GM12878 (cell line): ENCODE data around the gene NFATC1. TPM values are rescaled to one million over a fixed set of nuclear protein-coding genes. Genes with fewer than 3 reads are reported as not detected.

ENCODE experiments used
- ATAC-seq: fragments of 200-7000 bp; cut with Tn5 transposase; 3 replicates; pipeline ENCODE4 v1.9.1; 2020; ENCODE audit warnings: mild to moderate bottlenecking, moderate library complexity
- BruUV-seq: library from RNA; stranded (reverse); fragments of 400-500 nt; replicated peaks from 2 replicates; lab custom pipeline; 2021; lab: Mats Ljungman, UMichigan
- CTCF ChIA-PET: fragments of 300-600 bp; sonication (Branson Sonifier 250); formaldehyde crosslinking; extraction: SDS; loops from one replicate; lab custom pipeline; 2021; ENCODE audit warnings: inconsistent platforms; lab: Yijun Ruan, JAX
- POLR2A ChIA-PET: fragments of 350-600 bp; formaldehyde crosslinking; extraction: SDS; loops from one replicate; lab custom pipeline; 2021; ENCODE audit warnings: inconsistent platforms; lab: Charles Lee
- RAD21 ChIA-PET: fragments of 300-600 bp; sonication (Branson Sonifier 250); formaldehyde crosslinking; loops from one replicate; lab custom pipeline; 2023; ENCODE audit warnings: antibody characterized with exemption; ENCODE audit not compliant: unreplicated experiment; lab: Charles Lee
- SMC1A ChIA-PET: fragments of 300-600 bp; sonication (Branson Sonifier 250); formaldehyde crosslinking; loops from one replicate; lab custom pipeline; 2023; ENCODE audit not compliant: unreplicated experiment, uncharacterized antibody; lab: Charles Lee
- DNase-seq: peaks from one replicate; pipeline ENCODE4 v3.0.0-alpha.2; 2011; ENCODE audit warnings: low read depth, low spot score
- FAIRE-seq: peaks from 3 replicates; lab custom pipeline; 2011; peaks lifted over from hg19 to GRCh38; lab: Jason Lieb, UNC
- H2AFZ ChIP-seq: 2 replicates; pipeline ENCODE4 v1.6.0; 2011; ENCODE audit warnings: low read depth, low read length, control low read depth; ENCODE audit not compliant: control insufficient read depth
- H3K27ac ChIP-seq: 2 replicates; pipeline ENCODE4 v1.5.1; 2011; ENCODE audit warnings: control low read depth; ENCODE audit not compliant: control insufficient read depth, insufficient read depth
- H3K27me3 ChIP-seq, 2 experiments: replicated peaks in 1 of 2; 2 replicates each; pipeline versions ENCODE4 v1.6.0 to v1.6.1; 2011; ENCODE audit warnings: low read length in 1 of 2; ENCODE audit not compliant: control insufficient read depth in 2 of 2, insufficient read depth in 2 of 2
- H3K36me3 ChIP-seq, 2 experiments: 2 replicates each; pipeline ENCODE4 v1.5.1; 2011; ENCODE audit warnings: low read length in 1 of 2; ENCODE audit not compliant: control insufficient read depth in 2 of 2, insufficient read depth in 2 of 2
- H3K4me1 ChIP-seq: 2 replicates; pipeline ENCODE4 v1.6.1; 2011; ENCODE audit warnings: mild to moderate bottlenecking, low read length, moderate library complexity, mixed read lengths; ENCODE audit not compliant: control insufficient read depth, insufficient read depth
- H3K4me2 ChIP-seq: 2 replicates; pipeline ENCODE4 v1.6.0; 2011; ENCODE audit warnings: control low read depth; ENCODE audit not compliant: control insufficient read depth, insufficient read depth
- H3K4me3 ChIP-seq: fragments of 200-600 bp; sonication (generic); 2 replicates; pipeline ENCODE4 v1.5.1; 2016
- H3K79me2 ChIP-seq: 2 replicates; pipeline ENCODE4 v1.6.0; 2011; ENCODE audit warnings: low read length; ENCODE audit not compliant: control insufficient read depth, insufficient read depth
- H3K9ac ChIP-seq: 2 replicates; pipeline ENCODE4 v1.8.0; 2011; ENCODE audit warnings: low read length, control low read depth, mixed read lengths; ENCODE audit not compliant: control insufficient read depth, insufficient read depth
- H3K9me3 ChIP-seq: replicated peaks from 3 replicates; pipeline ENCODE4 v1.5.1; 2011; ENCODE audit warnings: mild to moderate bottlenecking, low read length; ENCODE audit not compliant: control insufficient read depth, insufficient read depth
- H4K20me1 ChIP-seq: 2 replicates; pipeline ENCODE4 v1.6.0; 2011; ENCODE audit not compliant: control insufficient read depth, insufficient read depth
- BHLHE40 ChIP-seq, 2 experiments: fragments of 450-650 bp in 1 of 2; IDR thresholded peaks; 2 replicates each; pipeline ENCODE4 v1.6.1; 2011 to 2017; ENCODE audit warnings: low read depth in 2 of 2, borderline replicate concordance in 1 of 2, improper control_type of control experiment in 1 of 2, low read length in 1 of 2, mild to moderate bottlenecking in 1 of 2
- CBX5 ChIP-seq: sonication (generic); IDR thresholded peaks from 2 replicates; pipeline ENCODE4 v1.6.1; 2016; ENCODE audit warnings: low read depth, moderate library complexity, mild to moderate bottlenecking, inconsistent platforms
- FOXK2 ChIP-seq: fragments of 450-650 bp; IDR thresholded peaks from 2 replicates; pipeline ENCODE4 v1.6.1; 2017; ENCODE audit warnings: mild to moderate bottlenecking, moderate library complexity
- NR2F1 ChIP-seq: fragments of 450-650 bp; conservative IDR thresholded peaks from 2 replicates; pipeline ENCODE4 v1.6.1; 2017; ENCODE audit warnings: mild to moderate bottlenecking
- RB1 ChIP-seq: fragments of 450-650 bp; formaldehyde crosslinking; IDR thresholded peaks from 2 replicates; pipeline ENCODE4 v1.6.1; 2017; ENCODE audit warnings: mild to moderate bottlenecking, borderline replicate concordance
- SIN3A ChIP-seq: IDR thresholded peaks from 2 replicates; pipeline ENCODE4 v1.6.1; 2012; ENCODE audit warnings: low read depth, low read length, improper control_type of control experiment
- TCF3 ChIP-seq: IDR thresholded peaks from 2 replicates; pipeline ENCODE4 v1.6.1; 2012; ENCODE audit warnings: low read depth, mild to moderate bottlenecking, low read length, borderline replicate concordance; ENCODE audit not compliant: insufficient read depth
- WRNIP1 ChIP-seq: IDR thresholded peaks from 2 replicates; pipeline ENCODE4 v1.6.1; 2011; ENCODE audit warnings: low read depth, low read length, improper control_type of control experiment, borderline replicate concordance
- ZNF622 ChIP-seq: fragments of 450-650 bp; IDR thresholded peaks from 2 replicates; pipeline ENCODE4 v1.6.1; 2017; ENCODE audit warnings: mild to moderate bottlenecking, inconsistent platforms
- WGBS: methylation state at CpG from one replicate; pipeline ENCODE4 v1.1.6; 2016; ENCODE audit warnings: low lambda C conversion rate; ENCODE audit not compliant: insufficient replicate concordance, insufficient coverage; ENCODE audit errors: missing lambda C conversion rate; 5-methylcytosine and 5-hydroxymethylcytosine counted together
- in situ Hi-C: fragments of 300-500 bp; cut with MboI; formaldehyde crosslinking; loops from 9 replicates; pipeline ENCODE4 v1.14.3; 2018; ENCODE audit warnings: mixed read lengths
- intact Hi-C: fragments of 100-400 bp; cut with micrococcal nuclease; formaldehyde crosslinking; loops from one replicate; pipeline ENCODE4 v1.14.2; 2022; ENCODE audit not compliant: unreplicated experiment
- polyA plus RNA-seq, 11 experiments: library from polyadenylated mRNA; depleted of rRNA in 4 of 11; unstranded in 6 of 11; stranded (reverse) in 5 of 11; fragments of >200 nt; fragmentation: Nextera tagmentation in 4 of 11; fragmentation: Illumina TruSeq in 1 of 11; extraction: Ambion mirVana in 4 of 11; extraction: Trizol in 1 of 11; gene quantifications; 1 replicate in 1 of 11; 2 replicates in 10 of 11; pipeline versions ENCODE4 v1.2.1 to v1.2.3, GENCODE V29; 2011 to 2016; ENCODE audit warnings: inconsistent platforms in 2 of 11, missing spikeins in 2 of 11, low read depth in 1 of 11
- total RNA-seq, 4 experiments: library from RNA; depleted of rRNA in 3 of 4; stranded (reverse); fragments of >200 nt in 3 of 4; fragmentation: Illumina TruSeq in 1 of 4; extraction: Trizol in 1 of 4; gene quantifications; 2 replicates each; pipeline versions ENCODE4 v1.2.1 to v1.2.3, GENCODE V29; 2013 to 2021
- TF ChIP-seq, protein P1 (sequence below): IDR thresholded peaks from 2 replicates; pipeline ENCODE4 v1.6.1; 2012; ENCODE audit warnings: mild to moderate bottlenecking, low read depth, low read length
- TF ChIP-seq, protein P2 (sequence below): fragments of 450-650 bp; IDR thresholded peaks from 2 replicates; pipeline ENCODE4 v1.6.1; 2016; ENCODE audit warnings: mild to moderate bottlenecking

Gene NFATC1
- total and polyA plus RNA-seq, 10 of the 15 experiments (the other 5 are each of a cell fraction or from before 2014, with no cell fraction given) = 0.84 to 20.8 (median 5.1) TPM

DNA sequence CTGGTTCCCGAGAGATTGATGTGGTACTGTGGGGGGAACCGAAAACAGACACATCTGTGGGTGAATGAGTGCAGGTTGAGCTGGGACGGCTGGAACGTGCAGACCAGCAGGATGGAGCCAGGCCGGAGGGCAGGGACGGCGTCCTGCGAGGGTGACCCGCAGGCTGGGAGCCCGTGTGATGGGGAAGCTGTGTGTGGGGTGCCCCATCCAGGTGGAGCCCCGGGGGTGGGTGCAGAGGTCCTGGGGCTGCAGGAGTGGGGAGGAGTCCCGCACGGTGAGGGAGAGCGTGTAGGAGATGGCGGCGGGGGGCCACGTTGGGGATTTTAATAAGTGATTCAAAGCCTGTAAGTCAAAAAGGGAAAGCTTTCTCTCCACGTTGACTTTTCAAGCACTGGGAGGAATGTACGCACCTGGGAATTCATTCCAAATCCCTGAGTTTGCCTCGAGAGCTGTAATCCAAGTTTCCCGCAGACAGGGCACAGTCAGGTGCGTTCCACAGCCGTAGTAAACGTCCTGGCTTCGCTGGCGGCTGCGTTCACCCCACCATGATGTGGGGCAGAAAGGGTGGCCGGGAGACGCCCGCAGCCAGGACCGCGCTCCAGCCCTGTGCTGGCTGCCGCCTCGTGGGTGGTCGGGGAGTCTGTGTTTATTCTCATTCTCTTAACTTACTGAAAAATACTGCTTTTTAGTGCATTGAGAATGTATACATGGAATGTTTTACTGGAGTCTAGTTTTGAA is 54.0 kb downstream of the NFATC1 start:
- H3K4me3 ChIP-seq = no peak overlapping the region
- in situ Hi-C loops = no loop called here
- H3K9ac ChIP-seq = no peak overlapping the region
- H3K9me3 ChIP-seq = no peaks in the 10 kb centered on the region
- H3K4me1 ChIP-seq = no peaks in the 10 kb centered on the region
- H3K27me3 ChIP-seq = no peaks in the 10 kb centered on the region
- intact Hi-C loops = no loop called here
- CTCF ChIA-PET = no interaction called here
- 91% methylated on average over 34 of the region's 35 CpGs for WGBS
- H3K4me2 ChIP-seq = no peak overlapping the region
- H3K27ac ChIP-seq = no peak overlapping the region
- no peak for DNase-seq
- RAD21 ChIA-PET = no interaction called here
- no peak for FAIRE-seq
- SMC1A ChIA-PET = no interaction called here
- POLR2A ChIA-PET = no interaction called here
- ATAC-seq = no peak
- H3K79me2 ChIP-seq = no peaks in the 10 kb centered on the region
- no peak for TF ChIP-seq SIN3A
- no peak for TF ChIP-seq FOXK2
- no peak for TF ChIP-seq TCF3
- TF ChIP-seq, protein P1, sequence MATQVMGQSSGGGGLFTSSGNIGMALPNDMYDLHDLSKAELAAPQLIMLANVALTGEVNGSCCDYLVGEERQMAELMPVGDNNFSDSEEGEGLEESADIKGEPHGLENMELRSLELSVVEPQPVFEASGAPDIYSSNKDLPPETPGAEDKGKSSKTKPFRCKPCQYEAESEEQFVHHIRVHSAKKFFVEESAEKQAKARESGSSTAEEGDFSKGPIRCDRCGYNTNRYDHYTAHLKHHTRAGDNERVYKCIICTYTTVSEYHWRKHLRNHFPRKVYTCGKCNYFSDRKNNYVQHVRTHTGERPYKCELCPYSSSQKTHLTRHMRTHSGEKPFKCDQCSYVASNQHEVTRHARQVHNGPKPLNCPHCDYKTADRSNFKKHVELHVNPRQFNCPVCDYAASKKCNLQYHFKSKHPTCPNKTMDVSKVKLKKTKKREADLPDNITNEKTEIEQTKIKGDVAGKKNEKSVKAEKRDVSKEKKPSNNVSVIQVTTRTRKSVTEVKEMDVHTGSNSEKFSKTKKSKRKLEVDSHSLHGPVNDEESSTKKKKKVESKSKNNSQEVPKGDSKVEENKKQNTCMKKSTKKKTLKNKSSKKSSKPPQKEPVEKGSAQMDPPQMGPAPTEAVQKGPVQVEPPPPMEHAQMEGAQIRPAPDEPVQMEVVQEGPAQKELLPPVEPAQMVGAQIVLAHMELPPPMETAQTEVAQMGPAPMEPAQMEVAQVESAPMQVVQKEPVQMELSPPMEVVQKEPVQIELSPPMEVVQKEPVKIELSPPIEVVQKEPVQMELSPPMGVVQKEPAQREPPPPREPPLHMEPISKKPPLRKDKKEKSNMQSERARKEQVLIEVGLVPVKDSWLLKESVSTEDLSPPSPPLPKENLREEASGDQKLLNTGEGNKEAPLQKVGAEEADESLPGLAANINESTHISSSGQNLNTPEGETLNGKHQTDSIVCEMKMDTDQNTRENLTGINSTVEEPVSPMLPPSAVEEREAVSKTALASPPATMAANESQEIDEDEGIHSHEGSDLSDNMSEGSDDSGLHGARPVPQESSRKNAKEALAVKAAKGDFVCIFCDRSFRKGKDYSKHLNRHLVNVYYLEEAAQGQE = no peak
- no peak for TF ChIP-seq BHLHE40 (IDR thresholded peaks at IDR 0.05; ENCODE audit: borderline replicate concordance in 1 of 2, low read depth in 2 of 2, low read length in 1 of 2)
- TF ChIP-seq ZNF622 = no peak
- TF ChIP-seq, protein P2, sequence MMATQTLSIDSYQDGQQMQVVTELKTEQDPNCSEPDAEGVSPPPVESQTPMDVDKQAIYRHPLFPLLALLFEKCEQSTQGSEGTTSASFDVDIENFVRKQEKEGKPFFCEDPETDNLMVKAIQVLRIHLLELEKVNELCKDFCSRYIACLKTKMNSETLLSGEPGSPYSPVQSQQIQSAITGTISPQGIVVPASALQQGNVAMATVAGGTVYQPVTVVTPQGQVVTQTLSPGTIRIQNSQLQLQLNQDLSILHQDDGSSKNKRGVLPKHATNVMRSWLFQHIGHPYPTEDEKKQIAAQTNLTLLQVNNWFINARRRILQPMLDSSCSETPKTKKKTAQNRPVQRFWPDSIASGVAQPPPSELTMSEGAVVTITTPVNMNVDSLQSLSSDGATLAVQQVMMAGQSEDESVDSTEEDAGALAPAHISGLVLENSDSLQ = no peak
- no peak for TF ChIP-seq RB1
- TF ChIP-seq WRNIP1 = no peak
- no peak for TF ChIP-seq CBX5
- no peak for TF ChIP-seq NR2F1
- H3K36me3 ChIP-seq = peaks cover 0 to 7% of the 10 kb centered on the region in 2 experiments; a peak in 3 of 4 replicates
- H4K20me1 ChIP-seq = no peaks in the 10 kb centered on the region
- no peak overlapping the region for H2AFZ ChIP-seq
- no TSS peak for BruUV-seq
